Measurements from ENCODE around the gene POU6F1.
"Not testable (repeated sequence)": the region's sequence is repeated elsewhere in the genome, so short reads cannot be mapped to it uniquely, and the experiment has no call there.

GRCh38 chr12:51227112-51227511, 9.2 kb upstream of the POU6F1 start:
- not testable (repeated sequence) for TF ChIP-seq ILK (tag; IDR thresholded peaks at IDR 0.05; ENCODE audit: borderline replicate concordance, low read depth); RNF219 (CRISPR knock-in tag; IDR thresholded peaks at IDR 0.05); CEBPZ (IDR thresholded peaks at IDR 0.05; ENCODE audit: borderline replicate concordance, low read depth, low read length); FOXJ3 (CRISPR knock-in tag; IDR thresholded peaks at IDR 0.05)
- TF ChIP-seq, protein P1, sequence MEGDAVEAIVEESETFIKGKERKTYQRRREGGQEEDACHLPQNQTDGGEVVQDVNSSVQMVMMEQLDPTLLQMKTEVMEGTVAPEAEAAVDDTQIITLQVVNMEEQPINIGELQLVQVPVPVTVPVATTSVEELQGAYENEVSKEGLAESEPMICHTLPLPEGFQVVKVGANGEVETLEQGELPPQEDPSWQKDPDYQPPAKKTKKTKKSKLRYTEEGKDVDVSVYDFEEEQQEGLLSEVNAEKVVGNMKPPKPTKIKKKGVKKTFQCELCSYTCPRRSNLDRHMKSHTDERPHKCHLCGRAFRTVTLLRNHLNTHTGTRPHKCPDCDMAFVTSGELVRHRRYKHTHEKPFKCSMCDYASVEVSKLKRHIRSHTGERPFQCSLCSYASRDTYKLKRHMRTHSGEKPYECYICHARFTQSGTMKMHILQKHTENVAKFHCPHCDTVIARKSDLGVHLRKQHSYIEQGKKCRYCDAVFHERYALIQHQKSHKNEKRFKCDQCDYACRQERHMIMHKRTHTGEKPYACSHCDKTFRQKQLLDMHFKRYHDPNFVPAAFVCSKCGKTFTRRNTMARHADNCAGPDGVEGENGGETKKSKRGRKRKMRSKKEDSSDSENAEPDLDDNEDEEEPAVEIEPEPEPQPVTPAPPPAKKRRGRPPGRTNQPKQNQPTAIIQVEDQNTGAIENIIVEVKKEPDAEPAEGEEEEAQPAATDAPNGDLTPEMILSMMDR (IDR thresholded peaks at IDR 0.05 in 2 of 3, conservative IDR thresholded peaks at IDR 0.05 in 1 of 3; ENCODE audit: insufficient read depth in 2 of 3, low read depth in 1 of 3, low read length in 3 of 3) = not testable (repeated sequence)

All from K562 (cell line).